T-cell (primary cell): ENCODE results near the gene HES1. TPM values are rescaled to one million over a fixed set of nuclear protein-coding genes. Genes with fewer than 3 reads are reported as not detected.
"Not testable (repeated sequence)": the region's sequence is repeated elsewhere in the genome, so short reads cannot be mapped to it uniquely, and the experiment has no call there.

Experiments used
- ATAC-seq, 4 experiments: fragments of 200-7000 bp in 3 of 4; fragments of 150-1000 bp in 1 of 4; cut with Tn5 transposase; replicated peaks in 1 of 4; 1 replicate in 3 of 4; 2 replicates in 1 of 4; pipeline ENCODE4 v1.10.0; 2021; ENCODE audit warnings: moderate library complexity in 3 of 4, mild to moderate bottlenecking in 2 of 4, moderate number of reproducible peaks in 1 of 4
- CTCF ChIA-PET, 2 donors: fragments of 300-600 bp; sonication (Branson Sonifier 250); formaldehyde crosslinking; loops; one replicate each; lab custom pipeline; 2022; ENCODE audit warnings: antibody characterized with exemption in 2 of 2; lab: Charles Lee
- POLR2A ChIA-PET, 2 donors: fragments of 300-600 bp; sonication (Branson Sonifier 250); formaldehyde crosslinking; loops; one replicate each; lab custom pipeline; 2022; ENCODE audit warnings: antibody characterized with exemption in 2 of 2; lab: Charles Lee
- DNase-seq, 35 experiments: peaks; one replicate each; pipeline versions ENCODE4 v3.0.0 to v3.0.0-alpha.2; 2013 to 2023
- H3K27ac ChIP-seq: one replicate; pipeline ENCODE4 v1.5.1; 2013; ENCODE audit warnings: low read length
- H3K27me3 ChIP-seq, 2 experiments: replicated peaks in 1 of 2; 1 replicate in 1 of 2; 2 replicates in 1 of 2; pipeline versions ENCODE4 v1.6.1 to v1.7.0; 2013; ENCODE audit warnings: low read length in 1 of 2, mixed read lengths in 1 of 2; ENCODE audit not compliant: control insufficient read depth in 2 of 2, insufficient read depth in 2 of 2; ENCODE audit errors: extremely low read depth in 1 of 2
- H3K36me3 ChIP-seq, 2 donors: 1 replicate in 1 of 2; 2 replicates in 1 of 2; pipeline versions ENCODE4 v1.6.1 to v1.7.0; 2013; ENCODE audit warnings: low read length in 1 of 2; ENCODE audit not compliant: control insufficient read depth in 2 of 2, insufficient read depth in 1 of 2; ENCODE audit errors: extremely low read depth in 1 of 2
- H3K4me1 ChIP-seq, 2 experiments: 1 replicate in 1 of 2; 2 replicates in 1 of 2; pipeline versions ENCODE4 v1.6.1 to v1.7.0; 2013; ENCODE audit warnings: low read length in 2 of 2, mixed read lengths in 1 of 2; ENCODE audit not compliant: insufficient read depth in 2 of 2, control insufficient read depth in 1 of 2; ENCODE audit errors: extremely low read depth in 1 of 2
- H3K4me3 ChIP-seq, 2 donors: 1 replicate in 1 of 2; 2 replicates in 1 of 2; pipeline versions ENCODE4 v1.5.1 to v1.7.0; 2013; ENCODE audit warnings: mild to moderate bottlenecking in 2 of 2, low read length in 1 of 2, moderate library complexity in 1 of 2; ENCODE audit not compliant: control insufficient read depth in 1 of 2; ENCODE audit errors: extremely low read depth in 1 of 2
- H3K9me3 ChIP-seq: 2 replicates; pipeline ENCODE4 v1.7.0; 2013
- H3K27ac Mint-ChIP-seq, 2 donors: one replicate each; pipeline ENCODE4 v1.8.0; 2020 to 2021; ENCODE audit warnings: mild to moderate bottlenecking in 2 of 2, mixed read lengths in 2 of 2
- H3K27me3 Mint-ChIP-seq, 2 donors: one replicate each; pipeline ENCODE4 v1.8.0; 2021 to 2022; ENCODE audit warnings: mixed read lengths in 2 of 2
- H3K36me3 Mint-ChIP-seq: one replicate; pipeline ENCODE4 v1.8.0; 2021; ENCODE audit warnings: mixed read lengths
- H3K4me1 Mint-ChIP-seq, 3 donors: one replicate each; pipeline ENCODE4 v1.8.0; 2020 to 2022; ENCODE audit warnings: mixed read lengths in 3 of 3, mild to moderate bottlenecking in 1 of 3
- H3K4me3 Mint-ChIP-seq, 3 donors: one replicate each; pipeline ENCODE4 v1.8.0; 2020 to 2022; ENCODE audit warnings: mild to moderate bottlenecking in 3 of 3, mixed read lengths in 3 of 3, moderate library complexity in 3 of 3
- H3K9me3 Mint-ChIP-seq, 3 donors: one replicate each; pipeline ENCODE4 v1.8.0; 2020 to 2022; ENCODE audit warnings: mixed read lengths in 3 of 3
- WGBS: methylation state at CpG from one replicate; pipeline ENCODE4 v1.1.5; 2013; ENCODE audit warnings: missing lambda C conversion rate; ENCODE audit not compliant: insufficient coverage; 5-methylcytosine and 5-hydroxymethylcytosine counted together
- total RNA-seq, 35 experiments: library from RNA in 6 of 35; stranded (reverse) in 6 of 35; fragments of 120-200 nt in 1 of 35; gene quantifications; one replicate each; pipeline versions ENCODE4 v1.2.1 to v1.2.4 and lab custom pipeline; 2013 to 2026

Gene HES1
- total RNA-seq, 5 donors from 2014 or later (not counting 1 experiment from before 2014, with no cell fraction given): 0.35 to 1.1 (median 0.46) TPM

DNA sequence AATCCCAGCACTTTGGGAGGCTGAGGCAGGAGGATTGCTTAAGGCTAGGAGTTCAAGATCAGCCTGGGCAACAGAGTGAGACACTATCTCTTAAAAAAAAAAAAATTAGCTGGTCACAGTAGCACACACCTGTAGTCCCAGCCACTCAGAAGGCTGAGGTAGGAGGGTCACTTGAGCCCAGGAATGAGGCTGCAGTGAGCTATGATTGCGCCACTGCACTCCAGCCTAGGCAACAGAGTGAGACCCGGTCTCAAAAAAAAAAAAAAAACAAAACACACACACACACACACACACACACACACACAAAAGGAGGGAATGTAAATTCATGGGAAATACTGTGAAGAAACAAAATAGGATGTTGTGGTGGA is 15.0 kb downstream of the HES1 start:
- H3K4me3 Mint-ChIP-seq, H3K36me3 Mint-ChIP-seq, H3K9me3 ChIP-seq, H3K27ac ChIP-seq, ATAC-seq, H3K4me3 ChIP-seq, H3K4me1 ChIP-seq, H3K36me3 ChIP-seq, H3K4me1 Mint-ChIP-seq, H3K27ac Mint-ChIP-seq, DNase-seq: not testable (repeated sequence)
- H3K9me3 Mint-ChIP-seq: peaks cover 5 to 10% (median 9%) of the 10 kb centered on the region in 3 donors
- peaks cover 0 to 32% of the 10 kb centered on the region in 2 experiments for H3K27me3 ChIP-seq
- CTCF ChIA-PET: interaction anchor here in 1 of 2 donors (0.6 to 0.7 kb wide), 2 partner anchors 43 to 456 kb away, joined by 5 to 8 read pairs; no protein-coding TSS in a partner anchor
- POLR2A ChIA-PET: interaction anchor here in 1 of 2 donors (0.6 kb wide), 1 partner anchor 226 kb away, joined by 6 read pairs; no protein-coding TSS in a partner anchor
- H3K27me3 Mint-ChIP-seq: peaks cover 18 to 38% of the 10 kb centered on the region in 2 donors
- no CpG with 5 or more reads among the region's 2 CpGs for WGBS

DNA sequence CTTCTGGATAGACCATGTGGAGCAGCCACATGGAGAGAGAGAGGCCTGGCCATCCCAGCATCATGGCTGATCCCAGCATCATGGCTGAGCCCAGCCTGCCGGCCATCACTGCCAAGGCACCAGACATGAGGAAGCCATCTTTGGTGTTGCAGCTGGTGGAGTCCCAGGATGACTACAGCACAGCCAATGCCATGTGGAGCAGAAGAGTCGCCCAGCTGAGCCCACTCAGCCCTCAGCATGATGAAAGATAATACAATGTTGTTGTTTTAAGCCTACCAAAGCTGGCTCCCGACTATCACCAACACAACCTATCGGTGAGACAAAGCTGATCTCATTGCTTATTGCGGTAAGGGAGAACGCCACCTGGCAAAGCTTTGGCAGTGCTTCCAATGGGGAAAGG is 18.4 kb downstream of the HES1 start:
- Mint-ChIP-seq H3K4me1 (no peaks in the 10 kb centered on the region), H3K27ac (no peak overlapping the region), H3K4me3 (no peak overlapping the region), H3K27me3 (peaks cover 11 to 36% of the 10 kb centered on the region in 2 donors), H3K36me3 (no peaks in the 10 kb centered on the region), H3K9me3 (peaks cover 5 to 10% (median 9%) of the 10 kb centered on the region in 3 donors)
- no peak for ATAC-seq
- H3K27ac ChIP-seq: no peak overlapping the region
- H3K36me3 ChIP-seq: no peaks in the 10 kb centered on the region
- H3K9me3 ChIP-seq: no peaks in the 10 kb centered on the region
- DNase-seq: no peak
- H3K27me3 ChIP-seq: peaks cover 0 to 30% of the 10 kb centered on the region in 2 experiments
- H3K4me1 ChIP-seq: no peaks in the 10 kb centered on the region
- 100% methylated on average over 3 of the region's 6 CpGs for WGBS
- no peak overlapping the region for H3K4me3 ChIP-seq
- POLR2A ChIA-PET: no interaction called here
- CTCF ChIA-PET: no interaction called here

DNA sequence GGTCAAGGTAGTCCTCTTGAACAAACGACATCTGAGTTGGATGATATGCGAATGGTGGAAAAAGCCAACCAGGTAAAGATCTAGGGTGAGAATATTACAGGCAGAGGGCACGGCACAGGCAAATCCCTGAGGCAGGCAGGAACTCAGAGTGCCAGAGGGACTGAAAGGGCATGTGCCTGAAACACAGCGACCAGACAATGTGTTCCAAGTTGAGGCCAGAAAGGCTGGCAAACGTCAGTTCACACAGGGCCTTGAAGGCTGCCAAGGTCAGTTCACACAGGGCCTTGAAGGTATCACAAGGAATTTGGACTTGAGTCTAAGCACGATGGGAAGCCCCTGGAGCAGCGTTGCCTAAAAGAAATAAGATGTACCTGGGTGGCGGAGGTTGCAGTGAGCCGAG is 20.1 kb downstream of the HES1 start:
- no peak overlapping the region for H3K27ac ChIP-seq
- 82% methylated on average over 7 of the region's 9 CpGs for WGBS
- peaks cover 0 to 37% of the 10 kb centered on the region in 2 experiments for H3K27me3 ChIP-seq
- DNase-seq (no peak), ATAC-seq (no peak)
- peaks cover 11 to 42% of the 10 kb centered on the region in 2 donors for H3K27me3 Mint-ChIP-seq
- no peaks in the 10 kb centered on the region for H3K4me1 Mint-ChIP-seq
- ChIA-PET CTCF (no interaction called here), POLR2A (no interaction called here)
- H3K36me3 Mint-ChIP-seq: no peaks in the 10 kb centered on the region
- no peaks in the 10 kb centered on the region for H3K36me3 ChIP-seq
- no peak overlapping the region for H3K4me3 Mint-ChIP-seq
- peaks cover 5 to 10% (median 9%) of the 10 kb centered on the region in 3 donors for H3K9me3 Mint-ChIP-seq
- no peaks in the 10 kb centered on the region for H3K4me1 ChIP-seq
- H3K4me3 ChIP-seq: no peak overlapping the region
- H3K27ac Mint-ChIP-seq: no peak overlapping the region
- no peaks in the 10 kb centered on the region for H3K9me3 ChIP-seq

DNA sequence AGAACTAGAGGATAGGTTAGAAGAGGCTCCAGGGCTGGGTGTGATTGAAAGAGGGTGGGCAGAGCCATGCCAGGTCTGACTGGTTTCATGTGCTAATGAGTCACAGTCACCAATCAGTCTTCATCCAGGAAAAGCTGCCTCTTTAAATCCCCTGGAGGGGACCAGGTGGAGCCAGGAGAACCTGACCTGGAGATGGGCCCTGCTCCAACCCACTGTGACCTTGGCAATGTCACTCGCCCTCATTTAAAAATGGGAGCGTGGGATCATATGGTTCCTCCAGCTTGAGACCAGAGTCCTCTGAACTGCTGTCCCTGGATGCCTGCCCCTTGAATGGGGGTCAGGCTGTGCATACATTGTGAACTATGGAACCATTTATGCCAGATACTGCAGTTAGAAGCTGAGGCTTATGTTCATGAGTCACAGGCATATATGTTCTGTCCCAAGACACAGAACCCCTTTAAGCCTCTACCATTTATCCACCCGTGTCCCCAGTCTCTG is 23.0 kb downstream of the HES1 start:
- Mint-ChIP-seq H3K4me3 (no peak overlapping the region), H3K27me3 (peaks cover 15 to 47% of the 10 kb centered on the region in 2 donors), H3K4me1 (no peaks in the 10 kb centered on the region), H3K9me3 (peaks cover 5 to 9% (median 9%) of the 10 kb centered on the region in 3 donors), H3K36me3 (no peaks in the 10 kb centered on the region), H3K27ac (no peak overlapping the region)
- H3K36me3 ChIP-seq: no peaks in the 10 kb centered on the region
- CTCF ChIA-PET: no interaction called here
- no peaks in the 10 kb centered on the region for H3K4me1 ChIP-seq
- H3K27ac ChIP-seq: no peak overlapping the region
- POLR2A ChIA-PET: no interaction called here
- WGBS: 83% methylated on average over 3 of the region's 3 CpGs
- no peaks in the 10 kb centered on the region for H3K9me3 ChIP-seq
- no peak for ATAC-seq
- no peak for DNase-seq
- peaks cover 0 to 49% of the 10 kb centered on the region in 2 experiments for H3K27me3 ChIP-seq
- no peak overlapping the region for H3K4me3 ChIP-seq

DNA sequence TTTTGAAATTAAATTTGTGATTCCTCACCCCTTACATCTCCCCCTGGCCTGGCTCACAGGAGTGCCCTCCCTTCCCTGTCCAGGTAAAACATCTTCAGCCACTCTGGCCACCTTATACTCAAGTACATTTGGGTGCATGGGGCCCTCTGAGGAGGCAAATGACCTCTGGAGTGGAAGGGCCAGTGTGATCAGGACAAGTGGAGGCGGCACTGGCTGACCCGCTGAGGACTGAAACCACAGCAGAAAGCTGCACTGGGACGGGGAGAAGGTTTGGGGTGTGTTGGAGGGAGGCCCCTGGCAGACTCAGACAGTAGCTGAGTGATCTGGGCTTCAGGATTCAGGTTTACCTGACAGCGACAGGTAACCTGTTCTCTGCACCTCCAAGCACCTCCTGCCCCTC is 24.2 kb downstream of the HES1 start:
- Histone ChIP-seq H3K4me3 (no peak overlapping the region), H3K9me3 (no peaks in the 10 kb centered on the region), H3K27me3 (peaks cover 0 to 44% of the 10 kb centered on the region in 2 experiments), H3K4me1 (no peaks in the 10 kb centered on the region), H3K36me3 (no peaks in the 10 kb centered on the region), H3K27ac (no peak overlapping the region)
- WGBS: 80% methylated on average over 1 of the region's 4 CpGs
- Mint-ChIP-seq H3K4me1 (no peaks in the 10 kb centered on the region), H3K4me3 (no peak overlapping the region), H3K36me3 (no peaks in the 10 kb centered on the region), H3K27ac (no peak overlapping the region), H3K27me3 (peaks cover 14 to 46% of the 10 kb centered on the region in 2 donors), H3K9me3 (peaks cover 0 to under 1% (median 0%) of the 10 kb centered on the region in 3 donors)
- CTCF ChIA-PET: no interaction called here
- DNase-seq (no peak), ATAC-seq (no peak)
- POLR2A ChIA-PET: no interaction called here

DNA sequence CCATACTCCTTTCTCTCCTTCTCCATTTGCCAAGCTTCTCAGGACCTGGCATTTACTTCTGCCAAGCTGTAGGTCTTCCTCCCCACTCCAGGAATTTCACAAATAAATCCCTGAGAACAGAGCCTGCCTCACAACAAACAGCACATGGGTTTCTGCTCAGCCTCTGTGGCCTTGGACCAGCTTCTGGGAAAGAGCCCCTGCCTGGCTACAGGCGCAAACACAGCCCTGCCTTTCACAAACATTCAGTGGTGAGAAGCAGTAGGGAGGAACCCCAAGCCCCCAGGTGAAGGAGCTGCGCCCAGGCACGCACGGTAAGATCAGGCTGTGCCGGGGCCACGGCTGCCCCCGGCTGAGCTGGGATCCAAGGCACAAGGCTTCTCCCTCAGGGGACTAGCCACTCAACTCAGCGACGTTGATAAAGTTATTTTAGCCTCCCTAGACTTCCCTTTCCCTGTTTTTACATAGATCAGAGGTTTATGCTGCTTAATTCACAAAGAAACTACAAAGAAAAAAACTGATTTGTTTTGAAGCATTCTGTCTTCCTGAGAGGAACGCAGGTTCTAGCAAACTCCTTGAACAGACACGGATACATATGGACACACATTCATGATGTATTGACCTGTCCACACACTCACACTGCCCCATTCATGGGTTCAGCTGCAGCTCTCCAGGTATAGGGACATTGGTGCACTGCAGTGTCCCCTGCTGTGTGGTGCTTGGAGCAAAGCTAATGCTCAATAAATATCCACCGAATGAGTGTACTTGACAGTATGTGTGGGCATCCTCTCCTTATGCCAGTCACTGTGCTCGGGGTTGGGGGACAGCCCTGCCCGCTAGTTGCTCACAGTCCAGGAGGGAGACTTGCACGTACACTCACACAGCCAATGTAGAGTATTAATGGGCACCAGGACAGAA is 25.4 kb downstream of the HES1 start:
- WGBS: 78% methylated on average over 14 of the region's 15 CpGs

More for the DNA sequence above, 25.4 kb downstream of the HES1 start:
- Histone ChIP-seq H3K27ac (no peak overlapping the region), H3K4me3 (no peak overlapping the region), H3K9me3 (no peaks in the 10 kb centered on the region), H3K36me3 (no peaks in the 10 kb centered on the region), H3K27me3 (peaks cover 0 to 39% of the 10 kb centered on the region in 2 experiments), H3K4me1 (no peaks in the 10 kb centered on the region)
- no peak overlapping the region for H3K4me3 Mint-ChIP-seq
- no peak for ATAC-seq
- ChIA-PET POLR2A (no interaction called here), CTCF (no interaction called here)
- H3K36me3 Mint-ChIP-seq: no peaks in the 10 kb centered on the region
- H3K4me1 Mint-ChIP-seq: no peaks in the 10 kb centered on the region
- H3K27ac Mint-ChIP-seq: no peak overlapping the region
- peaks cover 14 to 45% of the 10 kb centered on the region in 2 donors for H3K27me3 Mint-ChIP-seq
- DNase-seq: no peak
- H3K9me3 Mint-ChIP-seq: no peaks in the 10 kb centered on the region
